KMS-11 (cell line): ENCODE data around the gene CRAT.

Experiments
- H2AFZ ChIP-seq: fragments of 200-600 bp; sonication (generic); 2 replicates; pipeline ENCODE4 v1.6.1; 2016; ENCODE audit warnings: antibody characterized with exemption, mixed run types, low read depth
- H3K27ac ChIP-seq: fragments of 200-600 bp; sonication (generic); 2 replicates; pipeline ENCODE4 v1.6.1; 2016; ENCODE audit warnings: mild to moderate bottlenecking, mixed run types
- H3K27me3 ChIP-seq: fragments of 200-600 bp; sonication (generic); 2 replicates; pipeline ENCODE4 v1.6.1; 2017; ENCODE audit warnings: mild to moderate bottlenecking, low read depth, mixed run types, moderate library complexity; ENCODE audit not compliant: insufficient read depth
- H3K36me3 ChIP-seq: fragments of 200-600 bp; sonication (generic); 2 replicates; pipeline ENCODE4 v1.6.1; 2017; ENCODE audit warnings: mild to moderate bottlenecking, mixed run types; ENCODE audit not compliant: insufficient read depth
- H3K4me1 ChIP-seq: fragments of 200-600 bp; sonication (generic); 2 replicates; pipeline ENCODE4 v1.6.1; 2016; ENCODE audit warnings: mild to moderate bottlenecking, low read depth, mixed run types; ENCODE audit not compliant: poor library complexity, severe bottlenecking
- H3K4me2 ChIP-seq: fragments of 200-600 bp; sonication (generic); 2 replicates; pipeline ENCODE4 v1.7.0; 2016; ENCODE audit warnings: mild to moderate bottlenecking, mixed run types
- H3K4me3 ChIP-seq: fragments of 200-600 bp; sonication (generic); IDR thresholded peaks from 2 replicates; pipeline ENCODE4 v1.6.1; 2017; ENCODE audit warnings: low read depth, low read length, mixed read lengths; ENCODE audit not compliant: insufficient read depth
- H3K79me2 ChIP-seq: fragments of 200-600 bp; sonication (generic); 2 replicates; pipeline ENCODE4 v1.6.1; 2016; ENCODE audit warnings: low read depth, mixed run types; ENCODE audit not compliant: insufficient read depth
- H3K9ac ChIP-seq: fragments of 200-600 bp; sonication (generic); 2 replicates; pipeline ENCODE4 v1.6.1; 2016; ENCODE audit warnings: mild to moderate bottlenecking, mixed run types
- H4K20me1 ChIP-seq: fragments of 200-600 bp; sonication (generic); 2 replicates; pipeline ENCODE4 v1.6.1; 2016; ENCODE audit warnings: mild to moderate bottlenecking, mixed run types; ENCODE audit not compliant: insufficient read depth
- TF ChIP-seq, protein P1 (sequence below): fragments of 200-600 bp; sonication (generic); conservative IDR thresholded peaks from 2 replicates; pipeline ENCODE4 v1.6.1; 2017; ENCODE audit warnings: low read depth, mild to moderate bottlenecking, antibody characterized with exemption, low read length, moderate library complexity, mixed read lengths

Gene CRAT

DNA sequence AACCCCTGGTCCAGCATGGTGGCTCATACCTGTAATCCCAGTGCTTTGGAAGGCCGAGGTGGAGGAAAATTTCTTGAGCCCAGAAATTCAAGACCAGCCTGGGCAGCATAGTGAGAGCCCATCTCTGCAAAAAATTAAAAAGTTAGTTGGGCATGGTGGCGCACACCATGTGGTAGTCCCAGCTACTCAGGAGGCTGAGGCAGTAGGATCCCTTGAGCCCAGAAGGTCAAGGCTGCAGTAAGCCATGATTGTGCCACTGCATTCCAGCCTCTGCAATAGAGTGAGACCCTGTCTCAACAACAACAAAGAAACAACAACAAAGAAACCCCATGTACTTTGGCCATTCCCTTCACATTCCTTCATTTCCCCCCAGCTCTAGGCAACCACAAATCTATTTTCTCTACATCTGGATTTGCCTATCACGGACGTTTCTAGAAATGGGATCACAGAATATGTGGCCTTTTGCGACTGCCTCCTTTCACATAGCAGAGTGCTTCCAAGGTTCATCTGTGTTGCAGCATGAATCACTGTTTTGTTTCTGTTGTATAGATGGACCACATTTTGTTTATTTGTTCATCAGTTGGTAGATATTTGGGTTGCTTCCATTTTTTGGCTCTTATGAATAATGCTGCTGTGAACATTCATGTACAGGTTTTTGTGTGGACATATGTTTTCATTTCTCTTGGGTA is 56.3 kb downstream of the CRAT start:
- Histone ChIP-seq H4K20me1 (no peaks in the 10 kb centered on the region), H3K4me3 (no peak overlapping the region), H3K27me3 (no peaks in the 10 kb centered on the region), H3K4me1 (no peaks in the 10 kb centered on the region), H3K27ac (no peak overlapping the region), H3K36me3 (no peaks in the 10 kb centered on the region), H3K4me2 (no peak overlapping the region), H3K79me2 (no peaks in the 10 kb centered on the region), H3K9ac (no peak overlapping the region), H2AFZ (no peak overlapping the region)
- TF ChIP-seq, protein P1, sequence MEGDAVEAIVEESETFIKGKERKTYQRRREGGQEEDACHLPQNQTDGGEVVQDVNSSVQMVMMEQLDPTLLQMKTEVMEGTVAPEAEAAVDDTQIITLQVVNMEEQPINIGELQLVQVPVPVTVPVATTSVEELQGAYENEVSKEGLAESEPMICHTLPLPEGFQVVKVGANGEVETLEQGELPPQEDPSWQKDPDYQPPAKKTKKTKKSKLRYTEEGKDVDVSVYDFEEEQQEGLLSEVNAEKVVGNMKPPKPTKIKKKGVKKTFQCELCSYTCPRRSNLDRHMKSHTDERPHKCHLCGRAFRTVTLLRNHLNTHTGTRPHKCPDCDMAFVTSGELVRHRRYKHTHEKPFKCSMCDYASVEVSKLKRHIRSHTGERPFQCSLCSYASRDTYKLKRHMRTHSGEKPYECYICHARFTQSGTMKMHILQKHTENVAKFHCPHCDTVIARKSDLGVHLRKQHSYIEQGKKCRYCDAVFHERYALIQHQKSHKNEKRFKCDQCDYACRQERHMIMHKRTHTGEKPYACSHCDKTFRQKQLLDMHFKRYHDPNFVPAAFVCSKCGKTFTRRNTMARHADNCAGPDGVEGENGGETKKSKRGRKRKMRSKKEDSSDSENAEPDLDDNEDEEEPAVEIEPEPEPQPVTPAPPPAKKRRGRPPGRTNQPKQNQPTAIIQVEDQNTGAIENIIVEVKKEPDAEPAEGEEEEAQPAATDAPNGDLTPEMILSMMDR: no peak

DNA sequence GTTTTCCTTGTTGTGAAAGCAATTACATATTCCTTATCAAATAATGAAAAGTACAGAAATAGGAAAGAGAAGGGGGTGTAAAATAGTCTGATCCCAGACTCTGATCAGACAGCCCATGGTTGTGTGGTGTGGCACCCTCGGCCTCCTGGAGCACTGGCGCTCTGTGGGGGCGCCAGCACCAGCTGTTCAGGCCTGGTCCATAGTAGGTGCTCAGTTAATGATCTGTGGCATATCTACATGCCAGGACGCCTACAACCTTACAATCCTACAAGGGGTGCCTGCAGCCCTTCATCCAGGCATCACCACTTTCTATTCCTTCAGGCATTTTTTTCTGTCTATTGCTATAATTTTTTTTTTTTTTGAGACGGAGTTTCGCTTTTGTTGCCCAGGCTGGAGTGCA is 57.6 kb downstream of the CRAT start:
- Histone ChIP-seq H3K27ac (no peak overlapping the region), H3K4me2 (no peak overlapping the region), H3K36me3 (no peaks in the 10 kb centered on the region)

DNA sequence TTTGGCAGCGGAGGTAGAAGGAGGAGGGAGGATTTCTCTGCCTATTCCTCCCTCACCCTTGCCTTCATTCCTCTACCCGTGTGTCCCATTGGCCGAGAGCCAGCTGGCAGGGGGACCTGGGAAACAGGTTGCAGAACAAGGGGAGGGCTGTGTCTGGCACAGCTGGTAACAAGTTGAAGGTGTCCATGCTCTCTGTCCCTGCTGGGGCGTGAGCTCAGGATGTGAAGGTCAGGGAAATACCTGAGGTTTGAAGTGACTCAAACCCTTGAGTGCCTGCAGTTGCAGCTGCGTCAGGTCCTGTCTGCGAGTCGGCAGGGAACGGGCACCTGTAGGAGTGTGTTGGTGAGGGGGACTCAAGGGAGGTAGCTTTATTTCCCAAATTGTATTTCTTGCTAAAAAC is 58.0 kb downstream of the CRAT start:
- no peaks in the 10 kb centered on the region for H3K36me3 ChIP-seq
- no peaks in the 10 kb centered on the region for H4K20me1 ChIP-seq
- no peak overlapping the region for H3K4me2 ChIP-seq
- TF ChIP-seq, protein P1: no peak
- H3K79me2 ChIP-seq: no peaks in the 10 kb centered on the region
- H3K27ac ChIP-seq: no peak overlapping the region
- no peaks in the 10 kb centered on the region for H3K4me1 ChIP-seq
- no peak overlapping the region for H3K9ac ChIP-seq
- no peak overlapping the region for H2AFZ ChIP-seq
- H3K27me3 ChIP-seq: no peaks in the 10 kb centered on the region
- no peak overlapping the region for H3K4me3 ChIP-seq

More for the DNA sequence above, 57.6 kb downstream of the CRAT start:
- H3K27me3 ChIP-seq: no peaks in the 10 kb centered on the region
- H3K9ac ChIP-seq: no peak overlapping the region
- no peaks in the 10 kb centered on the region for H4K20me1 ChIP-seq
- H3K79me2 ChIP-seq: no peaks in the 10 kb centered on the region
- no peak overlapping the region for H2AFZ ChIP-seq
- TF ChIP-seq, protein P1: no peak
- no peak overlapping the region for H3K4me3 ChIP-seq
- H3K4me1 ChIP-seq: no peaks in the 10 kb centered on the region
